Subcutaneous adipose tissue (tissue), 4 donors: ENCODE measurements around the gene SPAG16. TPM values are rescaled to one million over a fixed set of nuclear protein-coding genes. Genes with fewer than 3 reads are reported as not detected.

ENCODE experiments used
- CTCF ChIP-seq: fragments of 450-650 bp; IDR thresholded peaks from one replicate; pipeline ENCODE4 v1.5.1; 2016; ENCODE audit warnings: low read depth, mild to moderate bottlenecking, control low read depth, antibody characterized with exemption, moderate library complexity
- total RNA-seq, 4 donors: library from RNA; depleted of rRNA; stranded (reverse); fragments of >200 nt; gene quantifications; one replicate each; pipeline ENCODE4 v1.1.0, GENCODE V29; 2016

Gene SPAG16
- total RNA-seq, 4 donors from 2014 or later, result 11.2 to 27.2 (median 18.2) TPM

GRCh38 chr2:214066862-214067261 is 782.6 kb downstream of the SPAG16 start:
- TF ChIP-seq CTCF, result no peak

- no peak for TF ChIP-seq CTCF
These were observed 785.0 kb downstream of the SPAG16 start for GRCh38 chr2:214069254-214069653.

GRCh38 chr2:214075456-214075855 is 791.2 kb downstream of the SPAG16 start:
- TF ChIP-seq CTCF, result no peak

- no peak for TF ChIP-seq CTCF
These were observed 792.3 kb downstream of the SPAG16 start for GRCh38 chr2:214076527-214076926.

GRCh38 chr2:214077727-214078126 is 793.5 kb downstream of the SPAG16 start:
- no peak for TF ChIP-seq CTCF

GRCh38 chr2:214079032-214079431 is 794.8 kb downstream of the SPAG16 start:
- no peak for TF ChIP-seq CTCF

GRCh38 chr2:214088536-214088935 is 804.3 kb downstream of the SPAG16 start:
- TF ChIP-seq CTCF, result no peak
